Vagina (tissue), 2 donors: ENCODE measurements around the gene ACOXL.

Source experiments
- POLR2AphosphoS5 ChIP-seq, 2 donors: sonication (generic); formaldehyde crosslinking; IDR thresholded peaks; one replicate each; pipeline ENCODE4 v1.9.0; 2017; ENCODE audit warnings: antibody characterized with exemption in 2 of 2, mild to moderate bottlenecking in 2 of 2, low read depth in 1 of 2; ENCODE audit not compliant: insufficient read depth in 1 of 2
- TF ChIP-seq, protein P1 (sequence below), 3 experiments: fragments of 450-650 bp in 2 of 3; fragments of 200-600 bp in 1 of 3; sonication (generic) in 1 of 3; IDR thresholded peaks; one replicate each; pipeline ENCODE4 v1.5.1; 2017 to 2019; ENCODE audit warnings: antibody characterized with exemption in 3 of 3, mild to moderate bottlenecking in 2 of 3, moderate library complexity in 2 of 3

DNA sequence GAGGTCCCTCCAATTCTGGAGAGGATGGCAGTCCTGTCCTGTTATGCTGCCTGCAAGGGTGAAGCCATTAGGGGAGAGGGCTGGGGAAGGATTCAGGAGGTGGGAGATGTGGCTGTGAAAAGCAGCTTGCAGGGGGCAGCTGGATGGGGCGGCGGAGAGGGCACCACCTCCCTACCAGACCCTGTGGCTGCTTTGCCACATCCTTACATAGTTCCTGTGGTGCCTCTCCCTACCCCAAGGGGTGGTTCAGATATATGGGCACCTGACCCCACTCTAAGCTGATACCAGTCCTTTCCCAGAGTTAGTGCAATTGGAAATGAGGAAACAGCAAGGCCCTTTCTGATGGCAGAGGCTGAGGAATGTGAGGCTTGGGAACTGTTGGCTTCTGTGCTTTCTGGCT, 6.1 kb upstream of the ACOXL start:
- TF ChIP-seq POLR2AphosphoS5 (IDR thresholded peaks at IDR 0.05; ENCODE audit: insufficient read depth in 1 of 2, low read depth in 1 of 2): no peak
- TF ChIP-seq, protein P1, sequence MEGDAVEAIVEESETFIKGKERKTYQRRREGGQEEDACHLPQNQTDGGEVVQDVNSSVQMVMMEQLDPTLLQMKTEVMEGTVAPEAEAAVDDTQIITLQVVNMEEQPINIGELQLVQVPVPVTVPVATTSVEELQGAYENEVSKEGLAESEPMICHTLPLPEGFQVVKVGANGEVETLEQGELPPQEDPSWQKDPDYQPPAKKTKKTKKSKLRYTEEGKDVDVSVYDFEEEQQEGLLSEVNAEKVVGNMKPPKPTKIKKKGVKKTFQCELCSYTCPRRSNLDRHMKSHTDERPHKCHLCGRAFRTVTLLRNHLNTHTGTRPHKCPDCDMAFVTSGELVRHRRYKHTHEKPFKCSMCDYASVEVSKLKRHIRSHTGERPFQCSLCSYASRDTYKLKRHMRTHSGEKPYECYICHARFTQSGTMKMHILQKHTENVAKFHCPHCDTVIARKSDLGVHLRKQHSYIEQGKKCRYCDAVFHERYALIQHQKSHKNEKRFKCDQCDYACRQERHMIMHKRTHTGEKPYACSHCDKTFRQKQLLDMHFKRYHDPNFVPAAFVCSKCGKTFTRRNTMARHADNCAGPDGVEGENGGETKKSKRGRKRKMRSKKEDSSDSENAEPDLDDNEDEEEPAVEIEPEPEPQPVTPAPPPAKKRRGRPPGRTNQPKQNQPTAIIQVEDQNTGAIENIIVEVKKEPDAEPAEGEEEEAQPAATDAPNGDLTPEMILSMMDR (IDR thresholded peaks at IDR 0.05): no peak
